Skin epidermis (tissue), 12 donors: ENCODE data around the gene LIX1L.

Experiments
- H3K27ac ChIP-seq, 21 experiments: fragments of 200-600 bp; sonication (generic) in 11 of 21; one replicate each; pipeline ENCODE4 v1.5.0; 2020; ENCODE audit warnings: mild to moderate bottlenecking in 3 of 21, inconsistent platforms in 2 of 21, moderate library complexity in 2 of 21
- H3K4me3 ChIP-seq, 7 experiments: fragments of 200-600 bp; sonication (generic) in 2 of 7; one replicate each; pipeline ENCODE4 v1.5.0; 2020; ENCODE audit warnings: inconsistent platforms in 2 of 7, mild to moderate bottlenecking in 2 of 7, moderate library complexity in 1 of 7

The LIX1L gene

GRCh38 chr1:145987926-145988325 is 30.1 kb upstream of the LIX1L start:
- Histone ChIP-seq H3K4me3 (no peak overlapping the region), H3K27ac (peak overlapping the region in 6 of 21 experiments; percentile 20 to 55 (median 30))

DNA sequence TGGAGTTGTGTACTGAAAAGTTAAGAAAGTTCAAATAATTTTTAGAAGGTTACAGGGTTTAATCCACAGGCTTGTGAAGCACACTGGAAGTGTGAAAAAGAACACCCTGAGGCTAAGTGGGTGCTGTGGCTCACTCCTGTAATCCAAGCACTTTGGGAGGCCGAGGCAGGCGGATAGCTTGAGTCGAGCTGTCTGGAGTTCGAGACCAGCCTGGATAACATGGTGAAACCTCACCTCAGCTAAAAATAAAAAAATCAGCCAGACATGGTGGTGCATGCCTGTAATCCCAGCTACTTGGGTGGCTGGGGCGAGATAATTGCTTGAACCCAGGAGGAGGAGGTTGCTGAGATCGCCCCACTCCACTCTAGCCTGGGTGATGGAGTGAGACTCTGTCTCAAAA is 28.7 kb upstream of the LIX1L start:
- H3K27ac ChIP-seq, result peak overlapping the region in 15 of 21 experiments; percentile 10 to 95 (median 71)
- no peak overlapping the region for H3K4me3 ChIP-seq

DNA sequence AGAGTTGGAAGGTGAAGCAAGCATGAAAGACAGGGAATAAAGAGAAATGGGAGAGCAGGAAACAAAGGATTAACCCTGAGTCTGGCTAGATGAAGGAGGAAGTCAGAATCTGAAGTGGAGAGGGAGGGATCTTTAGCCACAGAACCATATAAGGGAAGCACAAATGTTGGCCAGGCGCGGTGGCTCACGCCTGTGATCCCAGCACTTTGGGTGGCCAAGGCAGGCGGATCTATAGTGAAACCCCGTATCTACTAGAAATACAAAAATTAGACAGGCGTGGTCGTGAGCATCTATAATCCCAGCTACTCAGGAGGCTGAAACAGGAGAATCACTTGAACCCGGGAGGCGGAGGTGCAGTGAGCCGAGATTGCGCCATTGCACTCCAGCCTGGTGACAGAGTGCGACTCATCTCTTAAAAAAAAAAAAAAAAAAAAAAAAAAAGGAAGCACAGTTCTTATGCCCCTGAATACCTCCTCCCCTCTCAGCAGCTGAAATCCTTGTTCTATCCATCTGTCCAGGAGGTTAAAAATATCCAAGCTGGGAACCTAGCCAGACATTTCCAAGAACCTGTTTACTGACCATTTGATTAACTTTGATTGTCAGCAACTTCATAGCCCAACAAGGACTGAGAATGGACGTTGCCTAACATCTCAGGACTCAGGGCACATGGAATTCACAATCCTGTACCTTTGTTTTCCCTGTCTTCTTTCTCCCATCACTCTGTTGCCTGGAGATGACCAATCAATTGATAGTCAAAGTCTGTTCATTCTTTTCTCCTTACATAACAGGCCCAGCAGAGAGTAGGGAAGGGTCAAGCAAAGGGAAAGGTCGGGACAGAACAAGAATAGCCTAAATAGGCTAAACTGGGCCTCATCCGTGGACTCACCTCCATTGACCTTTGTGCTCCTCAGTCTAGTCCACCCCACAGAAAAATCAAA is 28.0 kb upstream of the LIX1L start:
- peak overlapping the region in 20 of 21 experiments; percentile 52 to 95 (median 84) for H3K27ac ChIP-seq
- peak overlapping the region in 3 of 7 experiments; percentile 1 to 11 (median 6) for H3K4me3 ChIP-seq

- peak overlapping the region in 20 of 21 experiments; percentile 52 to 95 (median 84) for H3K27ac ChIP-seq
- H3K4me3 ChIP-seq, result peak overlapping the region in 3 of 7 experiments; percentile 1 to 11 (median 6)
These were observed 27.3 kb upstream of the LIX1L start for GRCh38 chr1:145985129-145985501.

- Histone ChIP-seq H3K27ac (peak overlapping the region in 20 of 21 experiments; percentile 46 to 95 (median 86)), H3K4me3 (no peak overlapping the region)
These were observed 26.4 kb upstream of the LIX1L start for GRCh38 chr1:145983960-145984830.

DNA sequence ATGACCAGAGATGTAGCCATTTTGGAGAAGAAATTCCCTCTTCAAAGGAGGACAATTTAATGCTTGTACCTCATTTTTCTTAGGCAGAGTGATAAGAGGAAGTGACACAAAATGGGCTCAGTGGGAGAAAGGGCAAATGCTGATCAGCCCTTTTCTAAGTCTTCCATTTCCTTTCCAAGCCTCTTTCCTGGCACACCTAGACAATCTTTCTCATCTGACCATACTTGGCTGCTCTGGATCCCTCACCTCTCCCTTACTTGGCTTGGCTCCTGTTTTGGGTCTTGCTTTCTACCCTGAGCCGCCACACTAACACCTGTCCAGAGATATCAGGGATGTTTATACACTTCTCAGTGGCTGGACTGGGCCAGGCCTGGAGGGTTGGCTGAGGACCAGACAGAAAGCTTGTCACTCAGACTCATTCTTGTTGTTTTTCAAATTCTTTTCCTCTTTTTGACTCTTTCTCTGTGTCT is 25.4 kb upstream of the LIX1L start:
- H3K4me3 ChIP-seq, result no peak overlapping the region
- H3K27ac ChIP-seq, result peak overlapping the region in 18 of 21 experiments; percentile 32 to 95 (median 87)

- Histone ChIP-seq H3K4me3 (no peak overlapping the region), H3K27ac (peak overlapping the region in 18 of 21 experiments; percentile 13 to 95 (median 88))
These were observed 24.4 kb upstream of the LIX1L start for GRCh38 chr1:145982010-145982723.

DNA sequence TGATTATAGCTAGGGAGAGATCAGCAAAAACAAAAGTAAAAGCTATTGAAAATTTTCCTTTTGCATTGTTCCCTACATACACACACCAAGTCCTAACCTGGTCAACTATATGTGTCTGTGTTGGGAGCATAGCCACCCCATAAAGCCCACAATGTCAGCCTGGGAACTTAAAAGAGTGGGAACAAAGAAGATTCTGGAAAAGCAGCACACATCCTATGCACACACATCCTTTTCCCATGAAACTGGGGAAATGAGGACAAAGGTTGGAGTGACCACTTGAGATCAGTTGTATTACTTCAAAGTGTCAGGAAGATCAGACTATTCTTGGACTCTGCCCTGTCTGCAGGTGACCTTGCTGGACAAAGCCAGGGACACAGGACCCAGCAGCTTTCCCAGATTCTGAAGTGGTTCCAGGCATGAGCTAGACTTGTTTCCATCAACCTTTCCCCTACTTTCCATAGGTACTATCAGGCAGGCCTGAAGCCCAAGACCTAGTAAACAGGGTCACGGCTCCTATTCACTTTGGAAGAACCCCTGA is 22.7 kb upstream of the LIX1L start:
- peak overlapping the region in 1 of 7 experiments; percentile 1 for H3K4me3 ChIP-seq
- peak overlapping the region in 20 of 21 experiments; percentile 66 to 98 (median 88) for H3K27ac ChIP-seq

DNA sequence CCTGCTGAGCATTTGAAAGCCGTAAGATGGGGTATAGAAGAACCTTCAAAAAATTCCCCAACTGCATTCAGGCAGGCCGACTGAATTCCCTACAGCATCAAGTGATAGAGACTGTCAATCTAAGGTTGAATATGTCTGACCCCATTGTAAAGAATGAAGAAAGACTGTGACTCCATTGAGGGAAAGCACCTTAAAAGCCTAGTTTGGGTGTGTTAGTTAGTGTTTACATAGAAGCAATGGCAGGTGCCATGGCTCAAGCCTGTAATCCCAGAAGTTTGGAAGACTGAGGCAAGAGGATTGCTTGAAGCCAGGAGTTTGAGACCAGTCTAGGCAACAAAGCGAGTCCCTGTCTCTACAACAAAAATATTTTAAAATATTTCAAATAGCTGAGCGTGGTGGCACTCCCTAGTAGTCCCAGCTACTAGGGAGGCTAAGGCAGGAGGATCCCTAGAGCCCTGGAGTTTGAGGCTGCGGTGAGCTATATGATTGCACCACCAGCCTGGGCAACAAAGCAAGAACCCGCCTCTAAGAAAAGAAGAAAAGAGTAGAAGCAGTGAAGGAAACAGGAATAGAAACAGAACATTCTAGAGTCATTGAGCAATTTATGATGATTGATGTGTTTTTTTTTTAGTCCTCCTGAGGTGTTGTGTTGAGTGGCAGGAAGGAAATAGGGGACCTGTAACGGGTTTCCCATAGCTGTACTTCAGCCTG is 22.1 kb upstream of the LIX1L start:
- H3K27ac ChIP-seq, result peak overlapping the region; percentile 33 to 98 (median 88)
- H3K4me3 ChIP-seq, result peak overlapping the region in 1 of 7 experiments; percentile 9

DNA sequence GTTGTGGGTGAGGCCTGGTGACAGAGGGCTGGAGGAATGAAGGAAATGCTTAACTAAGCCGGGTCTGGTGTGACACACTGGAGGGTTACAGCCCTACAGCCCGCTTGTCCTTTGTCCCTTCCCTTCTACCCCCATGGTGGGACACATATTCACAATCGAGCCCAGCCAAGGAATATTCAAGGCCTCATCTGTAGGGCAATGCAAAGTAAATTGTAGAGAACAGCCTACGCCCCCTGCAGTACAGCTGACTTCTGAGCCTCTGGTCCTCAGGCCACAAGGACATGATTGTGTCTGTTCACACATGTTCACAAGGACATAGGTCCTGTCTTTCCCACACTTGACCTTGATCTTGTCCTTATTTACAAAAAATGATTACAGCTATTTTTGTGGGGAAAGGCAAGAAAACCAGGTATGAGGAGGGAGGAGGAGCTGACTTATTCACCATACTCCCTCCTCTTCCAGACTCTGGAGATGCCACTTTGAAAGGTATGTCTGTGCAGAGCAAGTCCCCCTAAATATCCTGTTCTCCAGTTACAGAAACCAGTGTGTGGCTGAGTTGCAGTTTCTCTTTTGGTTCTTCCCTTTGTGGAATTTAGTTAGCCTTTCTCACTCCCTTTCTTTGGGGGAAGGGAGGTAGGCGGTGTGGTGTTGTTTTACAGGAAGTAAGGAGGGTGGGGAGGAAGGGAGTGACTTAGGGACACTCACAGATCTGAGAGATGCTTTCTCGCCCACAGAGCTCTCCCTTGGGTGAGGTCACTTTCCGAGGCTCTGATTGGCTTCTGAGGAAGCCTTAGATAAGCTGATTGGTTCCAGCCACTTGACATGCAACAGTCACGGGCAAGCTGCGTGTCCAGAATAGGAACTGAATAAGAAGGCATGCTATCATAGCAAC is 21.3 kb upstream of the LIX1L start:
- H3K4me3 ChIP-seq, result peak overlapping the region in 1 of 7 experiments; percentile 7
- peak overlapping the region; percentile 28 to 98 (median 90) for H3K27ac ChIP-seq

DNA sequence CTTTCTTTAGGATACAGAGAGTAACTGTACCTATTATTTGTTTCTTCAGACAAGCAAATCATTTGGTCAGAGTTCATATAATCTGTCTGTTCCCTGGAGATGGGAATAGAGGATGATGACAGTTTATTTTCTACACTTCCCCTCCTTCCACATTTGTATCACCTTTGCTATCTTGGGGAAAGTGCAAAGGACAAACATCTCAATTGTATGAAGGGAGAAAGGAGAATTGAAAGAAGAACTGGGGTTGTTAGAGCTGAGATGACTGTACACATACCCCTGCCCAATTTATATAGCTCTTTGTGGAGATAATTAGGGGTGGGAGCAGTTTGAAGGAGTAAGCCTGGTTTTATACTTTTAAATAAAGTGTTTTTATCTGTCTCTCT is 20.6 kb upstream of the LIX1L start:
- Histone ChIP-seq H3K4me3 (no peak overlapping the region), H3K27ac (peak overlapping the region; percentile 28 to 98 (median 90))

GRCh38 chr1:145977486-145978470 is 20.0 kb upstream of the LIX1L start:
- H3K27ac ChIP-seq, result peak overlapping the region in 20 of 21 experiments; percentile 80 to 98 (median 90)
- no peak overlapping the region for H3K4me3 ChIP-seq

- Histone ChIP-seq H3K27ac (peak overlapping the region in 12 of 21 experiments; percentile 41 to 98 (median 92)), H3K4me3 (no peak overlapping the region)
These were observed 19.2 kb upstream of the LIX1L start for GRCh38 chr1:145977016-145977415.

- Histone ChIP-seq H3K4me3 (no peak overlapping the region), H3K27ac (peak overlapping the region in 1 of 21 experiments; percentile 10)
These were observed 17.4 kb upstream of the LIX1L start for GRCh38 chr1:145975216-145975615.

DNA sequence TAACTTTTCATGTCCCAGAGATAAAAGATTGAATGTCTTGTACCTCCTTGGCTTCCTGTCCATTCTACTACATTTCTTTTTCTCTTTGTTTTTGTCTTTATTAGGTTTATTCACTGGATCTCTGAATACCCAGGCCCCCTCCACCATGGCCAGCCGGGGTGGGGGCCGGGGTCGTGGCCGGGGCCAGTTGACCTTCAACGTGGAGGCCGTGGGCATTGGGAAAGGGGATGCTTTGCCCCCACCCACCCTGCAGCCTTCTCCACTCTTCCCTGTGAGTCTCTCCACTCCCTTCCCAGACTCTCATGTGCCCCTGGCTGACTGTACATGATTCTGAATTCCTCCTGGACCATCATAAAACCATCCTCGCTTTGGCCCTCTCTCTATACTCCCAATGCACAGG is 16.9 kb upstream of the LIX1L start:
- no peak overlapping the region for H3K4me3 ChIP-seq
- H3K27ac ChIP-seq, result peak overlapping the region in 1 of 21 experiments; percentile 10

DNA sequence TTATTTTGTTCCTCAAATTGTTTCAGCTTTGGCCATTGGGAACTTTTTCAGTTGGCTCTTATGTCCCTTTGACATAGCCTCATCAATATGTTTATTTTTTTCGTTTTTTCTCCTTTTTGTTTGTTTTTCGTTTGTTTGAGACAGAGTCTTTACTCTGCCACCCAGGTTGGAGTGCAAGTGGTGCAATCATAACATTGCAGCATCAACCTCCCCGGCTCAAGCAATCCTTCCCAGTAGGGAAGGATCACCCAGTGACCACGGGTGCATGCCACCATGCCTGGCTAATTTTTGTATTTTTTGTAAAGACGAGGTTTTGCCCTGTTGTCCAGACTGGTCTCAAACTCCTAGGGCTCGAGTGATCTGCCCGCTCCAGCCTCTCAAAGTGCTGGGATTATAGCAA is 14.8 kb upstream of the LIX1L start:
- Histone ChIP-seq H3K27ac (no peak overlapping the region), H3K4me3 (no peak overlapping the region)
